Bone marrow (tissue), 2 donors: Measurements from ENCODE around the gene CBX1.
"Not testable (repeated sequence)": the region's sequence is repeated elsewhere in the genome, so short reads cannot be mapped to it uniquely, and the experiment has no call there.

Experiments used
- DNase-seq, 2 donors: peaks; one replicate each; lab custom pipeline; 2025; lab: John Stamatoyannopoulos, UW

The CBX1 gene

DNA sequence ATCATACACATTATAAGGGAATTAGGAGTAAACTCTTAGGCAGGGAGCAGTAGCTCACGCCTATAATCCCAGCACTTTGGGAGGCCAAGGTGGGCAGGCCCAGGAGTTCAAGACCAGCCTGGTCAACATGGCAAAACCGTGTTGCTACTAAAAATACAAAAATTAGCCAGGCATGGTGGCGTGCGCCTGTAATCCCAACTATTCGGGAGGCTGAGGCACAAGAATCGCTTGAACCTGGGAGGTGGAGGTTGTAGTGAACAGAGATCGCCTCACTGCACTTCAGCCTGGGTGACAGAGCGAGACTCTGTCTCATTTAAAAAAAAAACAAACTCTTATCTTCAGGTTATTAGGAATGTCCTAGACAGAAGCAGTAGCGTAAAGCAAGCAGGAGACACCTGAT lies 28.5 kb downstream of the CBX1 start:
- not testable (repeated sequence) for DNase-seq

- no peak for DNase-seq
Measured at GRCh38 chr17:48071654-48072053, 29.6 kb downstream of the CBX1 start.

DNA sequence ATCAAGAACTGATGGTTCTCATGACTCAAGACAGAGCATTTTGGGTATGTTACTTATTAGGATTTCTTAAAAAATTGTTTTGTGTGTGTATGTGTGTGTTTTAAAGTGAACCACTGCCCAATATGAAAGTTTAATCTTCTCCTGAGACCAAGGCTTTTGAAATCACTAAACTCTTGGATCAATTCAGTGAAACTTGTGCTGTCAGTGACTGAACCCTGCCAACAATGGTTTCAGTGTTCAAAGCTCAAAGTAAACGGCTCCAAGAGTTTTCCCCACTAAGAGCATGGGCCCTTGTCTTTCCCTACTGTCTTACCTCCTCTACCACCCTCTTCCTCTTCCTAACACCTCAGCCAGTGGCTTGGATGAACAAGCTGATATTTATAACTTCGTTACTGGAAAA lies 31.1 kb downstream of the CBX1 start:
- DNase-seq = no peak

DNA sequence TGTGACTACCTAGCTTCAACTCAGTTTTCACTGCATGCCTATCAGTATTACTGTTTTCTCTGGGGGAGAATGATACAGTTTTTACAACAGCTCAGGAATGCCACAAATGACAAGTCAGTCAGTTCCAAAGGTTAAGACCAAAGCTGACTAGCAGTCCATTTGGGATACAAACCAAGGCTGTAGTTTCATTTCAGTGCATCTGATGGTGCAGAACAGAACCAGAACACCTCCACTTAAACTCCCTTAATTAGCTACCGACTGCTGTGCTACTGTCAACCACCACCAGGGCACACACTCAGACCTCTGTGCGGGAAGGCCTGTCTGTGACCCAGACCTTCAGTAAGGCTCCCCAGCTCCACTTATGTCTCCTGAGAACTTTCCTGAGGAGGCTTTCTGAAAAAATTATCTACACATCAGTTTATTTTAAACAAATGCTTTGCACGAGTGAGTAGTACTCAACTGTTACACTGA lies 32.8 kb downstream of the CBX1 start:
- DNase-seq = no peak

DNA sequence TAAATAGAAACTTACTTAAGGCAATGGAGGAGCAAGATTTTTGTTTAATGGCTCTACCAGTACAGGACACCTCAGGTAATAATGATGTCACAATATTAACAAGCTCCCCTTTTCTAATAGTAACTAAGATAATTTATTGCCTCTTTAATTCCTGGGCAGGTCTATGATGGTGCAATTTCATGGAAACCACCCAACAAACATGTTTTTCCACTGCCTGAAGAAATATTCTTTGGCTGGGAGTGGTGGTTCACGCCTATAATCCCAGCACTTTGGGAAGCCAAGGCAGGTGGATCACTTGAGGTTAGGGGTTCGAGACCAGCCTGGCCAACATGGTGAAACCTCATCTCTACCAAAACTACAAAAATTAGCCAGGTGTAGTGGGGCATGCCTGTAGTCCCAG lies 33.5 kb downstream of the CBX1 start:
- not testable (repeated sequence) for DNase-seq

DNA sequence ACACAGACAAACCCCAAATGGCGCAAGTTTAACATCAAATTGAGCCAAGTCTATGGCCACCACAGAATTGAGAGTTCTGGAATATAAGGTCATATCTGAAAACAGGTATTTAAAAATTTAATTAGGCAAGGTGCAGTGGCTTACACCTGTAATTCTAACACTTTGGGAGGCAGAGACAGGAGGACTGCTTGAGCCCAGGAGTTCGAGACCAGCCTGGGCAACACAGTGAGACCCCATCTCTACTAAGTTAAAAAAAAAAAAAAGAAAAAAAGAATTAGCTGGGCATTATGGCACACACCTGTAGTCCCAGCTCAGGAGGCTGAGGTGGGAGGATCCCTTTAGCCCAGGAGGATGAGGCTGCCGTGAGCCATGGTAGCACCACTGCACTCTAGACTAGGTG lies 34.0 kb downstream of the CBX1 start:
- no peak for DNase-seq

GRCh38 chr17:48066656-48067055 lies 34.6 kb downstream of the CBX1 start:
- no peak for DNase-seq

DNA sequence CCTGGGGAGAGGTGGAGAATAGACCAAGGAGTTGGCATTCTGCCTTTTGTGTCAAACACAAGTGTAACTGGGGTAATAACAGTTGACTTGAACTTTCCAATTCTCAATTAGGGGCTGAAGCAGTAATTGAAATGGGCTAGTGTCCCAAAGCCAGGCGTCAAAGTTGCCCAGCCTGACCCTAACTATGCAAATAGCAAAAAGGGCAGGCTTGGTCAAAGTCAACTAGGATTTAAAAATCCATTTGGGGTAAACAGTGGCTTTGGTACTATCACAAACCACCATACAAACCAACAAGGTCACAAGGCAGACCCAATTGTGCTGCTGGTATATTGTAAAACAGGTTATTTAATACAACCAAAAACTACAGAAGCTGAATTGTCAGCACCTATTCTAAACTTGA lies 35.1 kb downstream of the CBX1 start:
- DNase-seq = no peak

GRCh38 chr17:48064638-48065037 lies 36.6 kb downstream of the CBX1 start:
- DNase-seq = no peak

- no peak for DNase-seq
Measured at GRCh38 chr17:48062273-48062672, 39.0 kb downstream of the CBX1 start.

DNA sequence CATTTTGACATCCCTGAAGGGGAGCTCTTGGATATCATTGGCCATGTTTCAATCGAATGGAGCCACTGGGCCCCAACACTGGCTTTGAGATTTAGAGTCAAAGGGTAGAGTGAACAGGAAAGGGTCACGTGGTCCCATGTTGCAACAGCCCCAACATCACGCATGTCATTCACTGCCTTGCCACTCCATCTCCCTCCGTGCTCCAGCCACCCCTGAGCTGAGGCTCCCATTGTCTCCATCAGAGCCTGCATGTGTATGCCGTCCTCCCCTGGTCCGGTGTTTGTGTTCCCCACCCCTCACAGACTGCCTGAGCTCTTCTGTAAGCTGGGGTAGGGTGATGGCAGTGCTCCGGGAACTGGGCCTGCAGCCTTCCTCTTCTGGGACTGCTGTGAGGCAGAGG lies 41.0 kb downstream of the CBX1 start:
- DNase-seq = no peak

DNA sequence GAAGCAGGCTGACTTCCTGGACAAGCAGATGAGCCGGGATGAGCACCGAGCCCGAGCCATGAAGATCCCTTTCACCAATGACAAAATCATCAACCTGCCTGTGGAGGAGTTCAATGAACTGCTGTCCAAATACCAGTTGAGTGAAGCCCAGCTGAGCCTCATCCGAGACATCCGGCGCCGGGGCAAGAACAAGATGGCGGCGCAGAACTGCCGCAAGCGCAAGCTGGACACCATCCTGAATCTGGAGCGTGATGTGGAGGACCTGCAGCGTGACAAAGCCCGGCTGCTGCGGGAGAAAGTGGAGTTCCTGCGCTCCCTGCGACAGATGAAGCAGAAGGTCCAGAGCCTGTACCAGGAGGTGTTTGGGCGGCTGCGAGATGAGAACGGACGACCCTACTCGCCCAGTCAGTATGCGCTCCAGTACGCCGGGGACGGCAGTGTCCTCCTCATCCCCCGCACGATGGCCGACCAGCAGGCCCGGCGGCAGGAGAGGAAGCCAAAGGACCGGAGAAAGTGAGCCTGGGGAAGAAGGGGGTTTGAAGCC lies 42.1 kb downstream of the CBX1 start:
- no peak for DNase-seq

GRCh38 chr17:48058393-48059124 lies 42.7 kb downstream of the CBX1 start:
- no peak for DNase-seq

DNA sequence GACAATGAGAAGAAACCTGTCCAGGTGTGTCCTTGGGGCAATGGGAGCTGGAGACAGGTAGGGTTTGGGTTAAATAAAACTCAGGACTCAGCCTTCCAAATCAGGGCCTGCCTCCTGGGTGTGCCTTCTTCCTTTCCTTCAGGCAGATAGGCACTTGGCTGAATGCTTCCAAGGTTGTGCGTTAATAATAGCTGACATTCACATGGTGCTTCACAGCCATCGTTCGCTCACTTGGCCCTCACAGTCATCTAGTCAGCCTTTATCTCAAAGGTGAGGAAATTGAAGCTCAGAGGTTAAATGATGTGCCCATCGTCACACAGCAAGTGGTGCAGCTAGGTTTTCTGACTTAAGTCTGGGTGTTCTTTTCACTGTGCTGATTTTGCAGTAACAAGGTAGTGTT lies 43.7 kb downstream of the CBX1 start:
- no peak for DNase-seq

DNA sequence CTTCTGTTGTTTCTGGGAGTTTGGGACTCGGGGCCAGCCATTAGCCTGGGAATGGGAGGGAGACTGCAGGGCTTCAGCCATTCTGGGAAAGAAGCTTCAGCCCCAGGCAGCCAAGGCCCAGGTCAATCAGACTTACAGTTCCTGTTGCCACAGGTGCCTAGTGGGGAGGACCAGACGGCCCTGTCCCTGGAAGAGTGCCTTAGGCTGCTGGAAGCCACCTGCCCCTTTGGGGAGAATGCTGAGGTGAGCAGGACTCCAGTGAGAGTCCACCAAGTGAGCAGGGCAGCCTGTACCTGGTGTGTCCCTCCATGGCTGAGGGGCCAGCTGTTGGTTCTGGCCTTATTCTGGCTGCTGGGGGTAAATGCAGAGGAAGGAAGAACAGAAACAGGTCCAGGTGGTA lies 44.4 kb downstream of the CBX1 start:
- no peak for DNase-seq

DNA sequence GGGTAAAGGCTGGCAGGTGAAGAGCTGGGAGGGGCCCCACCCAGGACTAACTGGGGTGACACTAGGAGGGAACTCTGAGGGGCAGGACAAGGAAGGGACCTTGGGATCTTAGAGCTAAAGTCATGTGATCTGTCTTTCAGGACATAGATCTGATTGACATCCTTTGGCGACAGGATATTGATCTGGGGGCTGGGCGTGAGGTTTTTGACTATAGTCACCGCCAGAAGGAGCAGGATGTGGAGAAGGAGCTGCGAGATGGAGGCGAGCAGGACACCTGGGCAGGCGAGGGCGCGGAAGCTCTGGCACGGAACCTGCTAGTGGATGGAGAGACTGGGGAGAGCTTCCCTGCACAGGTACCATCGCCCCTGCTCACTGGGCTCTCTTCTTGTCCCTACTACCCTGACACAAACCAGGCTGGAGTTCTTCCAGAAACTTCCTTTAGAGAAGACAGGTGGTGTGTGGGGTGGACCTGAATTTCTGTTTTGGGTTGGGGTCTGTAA lies 45.0 kb downstream of the CBX1 start:
- no peak for DNase-seq

DNA sequence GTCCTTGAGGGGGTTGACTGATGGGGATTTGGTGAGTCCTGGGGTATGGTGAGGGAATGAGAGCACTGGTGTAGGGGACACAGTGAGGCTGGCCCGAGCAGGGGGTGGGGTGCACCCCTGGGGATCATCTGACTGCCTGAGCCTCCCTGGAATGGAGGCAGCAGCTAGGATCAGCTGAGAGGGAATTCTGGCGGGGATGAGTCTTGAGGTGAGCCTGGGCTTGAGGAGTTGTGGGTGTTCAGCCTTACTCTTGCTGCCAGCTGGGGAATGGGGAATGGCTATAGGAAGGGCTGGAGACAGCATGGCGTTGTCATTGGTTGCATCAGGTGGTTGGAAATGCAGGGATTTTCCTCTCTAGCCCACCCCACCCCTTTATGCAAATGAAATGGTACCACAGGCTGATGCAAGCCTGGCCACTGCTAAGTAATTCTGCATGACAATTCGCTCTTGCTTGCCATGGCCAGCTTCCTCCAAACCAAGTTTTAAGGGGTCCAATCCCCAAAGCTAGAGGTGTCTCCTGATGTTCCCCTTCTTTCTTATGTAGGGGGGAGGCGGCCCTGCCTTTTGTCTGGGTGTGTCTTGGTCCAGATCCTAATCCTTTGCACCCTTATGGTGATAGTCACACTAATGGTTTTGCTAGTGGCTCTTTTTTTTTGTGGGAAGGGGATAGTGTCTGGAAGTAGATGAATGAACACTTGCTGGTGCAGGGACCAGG lies 45.6 kb downstream of the CBX1 start:
- DNase-seq = no peak

DNA sequence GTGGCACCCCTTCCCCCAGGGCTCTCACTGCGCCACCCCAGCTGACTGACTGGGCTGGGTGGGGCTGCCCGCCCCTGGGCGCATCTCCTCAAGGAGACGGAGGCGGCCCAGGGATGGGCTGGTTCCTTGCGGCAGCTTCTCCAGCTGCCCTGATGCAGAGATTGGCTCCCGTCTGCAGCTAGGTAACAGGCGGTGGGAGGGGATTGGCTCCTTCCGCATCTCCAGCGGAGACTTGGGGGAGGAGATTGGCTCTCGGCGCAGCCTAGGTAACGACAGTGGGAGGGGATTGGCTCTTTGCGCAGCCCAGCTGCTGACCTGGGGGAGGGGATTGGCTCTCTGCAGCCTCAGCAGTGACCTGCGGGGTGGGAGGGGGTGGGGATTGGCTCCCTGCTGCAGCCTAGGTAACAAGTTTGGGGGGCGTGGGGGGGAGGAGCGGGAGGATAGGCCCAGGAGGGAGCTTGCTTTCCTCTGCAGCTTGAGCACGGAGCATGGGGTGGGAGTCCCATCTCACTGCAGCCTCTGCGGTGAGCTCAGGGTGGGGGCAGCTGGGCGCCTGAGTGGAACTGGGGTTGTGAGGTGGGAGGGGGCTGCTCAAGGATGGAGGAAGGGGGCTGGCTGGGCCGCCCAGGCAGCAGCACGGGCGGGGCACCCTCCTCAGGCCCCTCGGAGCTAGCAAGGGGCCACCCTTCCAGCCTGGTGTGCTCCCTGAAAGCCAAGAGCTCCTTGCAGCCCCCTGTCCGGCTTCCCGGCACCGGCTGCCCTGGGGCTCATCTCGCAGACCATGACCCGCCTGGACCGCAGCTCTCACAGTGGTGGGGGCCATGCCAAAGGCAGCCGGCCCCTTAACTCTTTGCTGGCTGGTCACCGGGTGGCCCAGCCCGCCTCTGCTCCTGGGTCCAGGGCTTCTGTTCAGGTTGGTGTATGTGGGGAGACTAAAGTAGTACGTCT lies 46.8 kb downstream of the CBX1 start:
- no peak for DNase-seq

DNA sequence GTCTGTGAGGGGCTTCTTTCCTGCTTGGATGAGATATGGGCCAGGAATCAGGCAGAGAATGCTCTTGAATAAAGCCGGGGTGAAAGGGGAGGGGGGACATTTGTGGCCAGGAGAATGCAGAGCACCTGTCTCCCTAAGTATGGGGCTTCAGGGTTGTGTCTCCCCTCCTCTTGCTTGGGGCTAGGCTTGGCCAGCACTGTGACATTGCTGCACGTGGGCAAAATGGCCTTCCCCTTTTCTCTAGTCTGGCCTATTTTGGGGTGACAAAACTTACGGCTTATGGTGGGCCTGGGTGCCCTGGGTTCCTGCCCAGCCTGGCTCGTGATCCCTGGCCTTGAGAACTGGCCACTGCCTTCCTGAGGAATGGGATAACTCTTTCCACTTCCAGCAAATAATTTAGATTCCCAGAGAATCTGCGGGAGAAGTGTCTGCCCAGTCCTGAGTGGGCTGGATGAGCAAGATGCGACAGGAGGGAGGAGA lies 47.5 kb downstream of the CBX1 start:
- DNase-seq = no peak

DNA sequence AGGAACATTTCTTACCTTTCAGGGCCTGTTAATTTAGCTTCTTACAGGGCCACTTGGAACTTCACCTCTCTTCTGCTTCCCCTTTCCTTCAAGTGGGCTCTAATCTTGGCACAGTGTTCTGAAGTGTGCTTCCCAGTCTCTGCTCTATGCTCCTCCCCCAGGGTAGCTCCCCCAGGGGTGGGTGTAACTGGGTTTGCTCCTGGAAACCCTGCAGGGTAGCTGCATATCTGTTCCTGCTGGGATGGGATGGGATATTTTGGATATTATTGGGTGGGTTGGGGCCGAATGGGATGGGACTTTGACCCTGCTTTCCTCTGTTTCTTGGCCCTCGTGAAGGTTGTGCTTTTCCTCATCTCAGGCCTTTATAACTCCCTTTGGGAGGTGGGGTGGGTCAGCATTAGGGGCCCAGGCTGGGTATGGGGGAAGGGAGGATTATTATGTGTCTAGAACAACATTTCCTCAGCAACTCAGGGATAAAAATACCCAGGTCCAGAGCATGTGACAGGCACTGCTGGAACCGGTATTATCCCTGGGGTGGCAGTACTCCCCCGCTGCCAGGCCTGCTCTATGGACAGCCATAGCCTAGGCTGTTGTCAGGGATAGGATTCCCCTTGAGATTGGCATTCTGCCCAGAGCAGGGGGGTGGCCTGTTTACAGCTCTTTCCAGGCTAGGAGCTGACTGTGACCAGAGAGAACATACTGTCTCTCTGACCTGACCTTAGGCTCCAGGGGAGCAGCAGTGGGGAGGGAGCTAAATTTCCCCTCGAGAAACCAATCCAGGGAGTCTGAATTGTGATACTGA lies 48.1 kb downstream of the CBX1 start:
- DNase-seq = no peak
